GM12878 (cell line): ENCODE data around the gene MAP1LC3A. TPM values are rescaled to one million over a fixed set of nuclear protein-coding genes. Genes with fewer than 3 reads are reported as not detected.
A peak's percentile ranks its signal among the peaks of the same experiment; 100 is the strongest.

Experiments
- CHD1 ChIP-seq: IDR thresholded peaks from 2 replicates; pipeline ENCODE4 v1.6.1; 2012; ENCODE audit warnings: low read depth, low read length, improper control_type of control experiment
- CREB1 ChIP-seq: IDR thresholded peaks from 2 replicates; pipeline ENCODE4 v1.6.1; 2012; ENCODE audit warnings: low read depth, mild to moderate bottlenecking, inconsistent platforms
- DPF2 ChIP-seq: fragments of 450-650 bp; IDR thresholded peaks from 2 replicates; pipeline ENCODE4 v1.6.1; 2017; ENCODE audit warnings: mild to moderate bottlenecking
- E2F4 ChIP-seq: IDR thresholded peaks from 2 replicates; pipeline ENCODE4 v1.6.1; 2012; ENCODE audit warnings: low read depth, low read length, improper control_type of control experiment
- EED ChIP-seq: sonication (generic); IDR thresholded peaks from 2 replicates; pipeline ENCODE4 v1.6.1; 2016; ENCODE audit warnings: antibody characterized with exemption, low read depth
- EP300 ChIP-seq, 2 experiments: fragments of 150-350 bp in 1 of 2; IDR thresholded peaks; 2 replicates each; pipeline ENCODE4 v1.6.1; 2011 to 2012; ENCODE audit warnings: low read depth in 2 of 2, low read length in 2 of 2, borderline replicate concordance in 1 of 2, improper control_type of control experiment in 1 of 2, inconsistent platforms in 1 of 2; ENCODE audit not compliant: control insufficient read depth in 1 of 2
- IKZF1 ChIP-seq: fragments of 450-650 bp; conservative IDR thresholded peaks from 2 replicates; pipeline ENCODE4 v1.6.1; 2017; ENCODE audit warnings: antibody characterized with exemption, mild to moderate bottlenecking
- IKZF2 ChIP-seq, 2 experiments: fragments of 450-650 bp; IDR thresholded peaks; 2 replicates each; pipeline ENCODE4 v1.6.1; 2017; ENCODE audit warnings: mild to moderate bottlenecking in 2 of 2, moderate library complexity in 2 of 2
- MTA2 ChIP-seq: fragments of 450-650 bp; IDR thresholded peaks from 2 replicates; pipeline ENCODE4 v1.6.1; 2016; ENCODE audit warnings: low read depth, mild to moderate bottlenecking, moderate library complexity
- MYC ChIP-seq: IDR thresholded peaks from 2 replicates; pipeline ENCODE4 v1.6.1; 2011; ENCODE audit warnings: mild to moderate bottlenecking, low read length, moderate library complexity, inconsistent platforms; ENCODE audit not compliant: insufficient read depth, insufficient replicate concordance, insufficient read length, severe bottlenecking
- NFIC ChIP-seq: IDR thresholded peaks from 2 replicates; pipeline ENCODE4 v1.6.1; 2012; ENCODE audit warnings: low read depth, mild to moderate bottlenecking, inconsistent platforms, low read length, moderate library complexity
- NRF1 ChIP-seq: conservative IDR thresholded peaks from 2 replicates; pipeline ENCODE4 v1.6.1; 2011; ENCODE audit warnings: mild to moderate bottlenecking, low read depth, low read length, improper control_type of control experiment
- POLR2AphosphoS5 ChIP-seq: IDR thresholded peaks from 2 replicates; pipeline ENCODE4 v1.6.1; 2011; ENCODE audit warnings: mild to moderate bottlenecking, low read length, inconsistent platforms
- POU2F2 ChIP-seq: IDR thresholded peaks from 3 replicates; pipeline ENCODE4 v1.6.1; 2011; ENCODE audit warnings: low read depth, mild to moderate bottlenecking, low read length, borderline replicate concordance
- RB1 ChIP-seq: fragments of 450-650 bp; formaldehyde crosslinking; IDR thresholded peaks from 2 replicates; pipeline ENCODE4 v1.6.1; 2017; ENCODE audit warnings: mild to moderate bottlenecking, borderline replicate concordance
- RELA ChIP-seq: fragments of 450-650 bp; IDR thresholded peaks from 2 replicates; pipeline ENCODE4 v1.8.0; 2014; ENCODE audit warnings: borderline replicate concordance; ENCODE audit not compliant: partially characterized antibody
- SREBF1 ChIP-seq: IDR thresholded peaks from 2 replicates; pipeline ENCODE4 v1.6.1; 2012; ENCODE audit warnings: mild to moderate bottlenecking, low read length
- ZBTB11 ChIP-seq: fragments of 450-650 bp; formaldehyde crosslinking; IDR thresholded peaks from 2 replicates; pipeline ENCODE4 v1.5.0; 2022; ENCODE audit warnings: mild to moderate bottlenecking, missing genetic modification characterization
- ZBTB33 ChIP-seq: fragments of 450-650 bp; IDR thresholded peaks from 2 replicates; pipeline ENCODE4 v1.6.1; 2017; ENCODE audit warnings: mild to moderate bottlenecking
- ZNF274 ChIP-seq: IDR thresholded peaks from one replicate; pipeline ENCODE4 v1.8.0; 2011; ENCODE audit not compliant: insufficient read length, insufficient read depth
- polyA plus RNA-seq, 11 experiments: library from polyadenylated mRNA; depleted of rRNA in 4 of 11; unstranded in 6 of 11; stranded (reverse) in 5 of 11; fragments of >200 nt; fragmentation: Nextera tagmentation in 4 of 11; fragmentation: Illumina TruSeq in 1 of 11; extraction: Ambion mirVana in 4 of 11; extraction: Trizol in 1 of 11; gene quantifications; 1 replicate in 1 of 11; 2 replicates in 10 of 11; pipeline versions ENCODE4 v1.2.1 to v1.2.3, GENCODE V29; 2011 to 2016; ENCODE audit warnings: inconsistent platforms in 2 of 11, missing spikeins in 2 of 11, low read depth in 1 of 11
- total RNA-seq, 4 experiments: library from RNA; depleted of rRNA in 3 of 4; stranded (reverse); fragments of >200 nt in 3 of 4; fragmentation: Illumina TruSeq in 1 of 4; extraction: Trizol in 1 of 4; gene quantifications; 2 replicates each; pipeline versions ENCODE4 v1.2.1 to v1.2.3, GENCODE V29; 2013 to 2021
- TF ChIP-seq, protein P1 (sequence below): fragments of 450-650 bp; IDR thresholded peaks from 2 replicates; pipeline ENCODE4 v1.6.1; 2017; ENCODE audit warnings: mild to moderate bottlenecking, low read depth, inconsistent platforms; ENCODE audit not compliant: poor library complexity, severe bottlenecking

MAP1LC3A gene
- total and polyA plus RNA-seq, 10 of the 15 experiments (the other 5 are each of a cell fraction or from before 2014, with no cell fraction given) = 0.27 to 1.2 (median 0.39) TPM; not detected in 4

- no peak for TF ChIP-seq MYC
- TF ChIP-seq SREBF1 = no peak
- TF ChIP-seq RB1 = no peak
- TF ChIP-seq IKZF2 (IDR thresholded peaks at IDR 0.05) = peak; percentile 71 to 81
- TF ChIP-seq POLR2AphosphoS5 = no peak
- peak; percentile 36; the same call in 1 of the 2 replicates for TF ChIP-seq NFIC
- TF ChIP-seq EP300 (IDR thresholded peaks at IDR 0.05; ENCODE audit: borderline replicate concordance in 1 of 2, control insufficient read depth in 1 of 2, low read depth in 2 of 2, low read length in 2 of 2) = 0 out of 4 replicates have a peak, but pooled peaks of 1 of the 2 experiments have one; percentile 18
- TF ChIP-seq E2F4 = no peak
- peak; percentile 56; the same call in 1 of the 2 replicates for TF ChIP-seq DPF2
- no peak for TF ChIP-seq ZNF274
- peak; percentile 70 for TF ChIP-seq IKZF1
- no peak for TF ChIP-seq ZBTB11 (CRISPR knock-in tag)
- TF ChIP-seq, protein P1, sequence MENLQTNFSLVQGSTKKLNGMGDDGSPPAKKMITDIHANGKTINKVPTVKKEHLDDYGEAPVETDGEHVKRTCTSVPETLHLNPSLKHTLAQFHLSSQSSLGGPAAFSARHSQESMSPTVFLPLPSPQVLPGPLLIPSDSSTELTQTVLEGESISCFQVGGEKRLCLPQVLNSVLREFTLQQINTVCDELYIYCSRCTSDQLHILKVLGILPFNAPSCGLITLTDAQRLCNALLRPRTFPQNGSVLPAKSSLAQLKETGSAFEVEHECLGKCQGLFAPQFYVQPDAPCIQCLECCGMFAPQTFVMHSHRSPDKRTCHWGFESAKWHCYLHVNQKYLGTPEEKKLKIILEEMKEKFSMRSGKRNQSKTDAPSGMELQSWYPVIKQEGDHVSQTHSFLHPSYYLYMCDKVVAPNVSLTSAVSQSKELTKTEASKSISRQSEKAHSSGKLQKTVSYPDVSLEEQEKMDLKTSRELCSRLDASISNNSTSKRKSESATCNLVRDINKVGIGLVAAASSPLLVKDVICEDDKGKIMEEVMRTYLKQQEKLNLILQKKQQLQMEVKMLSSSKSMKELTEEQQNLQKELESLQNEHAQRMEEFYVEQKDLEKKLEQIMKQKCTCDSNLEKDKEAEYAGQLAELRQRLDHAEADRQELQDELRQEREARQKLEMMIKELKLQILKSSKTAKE = peak; percentile 36
- peak; percentile 31 for TF ChIP-seq RELA
- TF ChIP-seq EED = peak; percentile 61
- TF ChIP-seq ZBTB33 = no peak
- TF ChIP-seq NRF1 = no peak
- TF ChIP-seq CHD1 = no peak
- no peak; the same call in 2 of the 3 replicates for TF ChIP-seq POU2F2
- peak; percentile 53; the same call in 1 of the 2 replicates for TF ChIP-seq CREB1
- peak; percentile 84 for TF ChIP-seq MTA2
Observed at GRCh38 chr20:34581341-34582184, 23.0 kb downstream of the MAP1LC3A start (continued).
